ENCODE data around the gene CLCNKB.

The CLCNKB gene

DNA sequence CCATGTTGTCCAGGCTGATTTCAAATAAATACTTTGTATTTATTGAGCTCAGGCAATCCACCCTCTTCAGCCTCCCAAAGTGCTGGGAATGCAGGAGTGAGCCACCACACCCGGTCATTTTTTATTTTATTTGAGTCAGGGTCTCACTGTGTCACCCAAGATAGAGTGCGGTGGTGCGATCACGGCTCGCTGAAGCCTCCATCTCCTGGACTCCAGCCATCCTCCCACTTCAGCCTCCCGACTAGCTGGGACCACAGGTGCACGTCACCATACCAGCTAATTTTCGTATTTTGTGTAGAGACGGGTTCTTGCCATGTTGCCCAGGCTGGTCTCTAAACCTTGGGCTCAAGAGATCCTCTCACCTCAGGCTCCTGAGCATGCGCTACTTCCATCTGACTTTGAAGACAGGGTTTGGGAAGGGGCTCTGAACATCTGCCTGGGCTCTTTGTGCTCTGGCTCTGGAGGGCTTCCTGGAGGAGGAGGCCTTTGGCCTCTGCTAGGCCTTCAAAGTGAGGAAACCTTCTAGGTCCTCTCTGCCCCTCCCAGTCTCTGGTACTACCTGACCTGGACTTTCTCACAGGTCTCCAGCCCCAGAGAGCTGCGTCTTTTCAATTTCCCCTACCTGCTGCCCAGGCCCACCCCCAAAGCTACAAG is 31.5 kb upstream of the CLCNKB start:
- peaks cover 21% of the 10 kb centered on the region for H3K4me1 Mint-ChIP-seq (ENCODE audit: low read depth)
- H3K27me3 Mint-ChIP-seq, result no peaks in the 10 kb centered on the region
- no peaks in the 10 kb centered on the region for H3K36me3 Mint-ChIP-seq (ENCODE audit: low read depth)
- peak overlapping the region; percentile 62 for H3K4me3 Mint-ChIP-seq
- H3K9me3 Mint-ChIP-seq, result no peaks in the 10 kb centered on the region
- H3K27ac Mint-ChIP-seq, result peak overlapping the region; percentile 55

DNA sequence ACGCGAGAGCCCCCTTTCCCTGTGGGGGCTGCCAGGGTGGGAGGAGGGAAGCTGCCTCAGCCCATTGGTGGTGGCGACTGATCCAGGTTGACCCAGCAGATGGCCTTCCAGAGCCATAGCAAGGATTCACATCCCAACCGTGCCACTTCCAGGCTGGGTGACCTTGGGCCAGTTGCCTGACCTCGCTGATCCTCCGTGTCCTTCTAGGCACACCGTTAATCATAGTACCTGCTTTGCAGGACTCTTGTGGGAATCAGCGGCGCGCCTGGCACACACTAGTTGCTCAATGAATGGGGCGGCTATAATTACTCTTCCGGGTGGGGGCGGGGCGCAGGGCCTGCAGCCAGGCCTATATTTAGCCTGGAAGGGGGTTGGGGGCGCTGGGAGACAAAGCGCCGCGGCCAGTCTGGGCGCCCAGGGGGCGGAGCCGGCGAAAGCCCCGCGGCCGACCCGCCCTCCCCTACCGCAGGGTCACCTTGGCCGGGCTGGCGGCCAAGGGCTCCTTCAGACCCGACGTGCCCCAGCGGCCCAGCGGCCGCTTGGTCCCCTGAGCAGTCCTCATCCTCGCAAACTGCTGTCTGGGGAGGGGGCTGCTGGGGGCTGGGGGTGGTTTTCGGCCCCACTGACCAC is 30.9 kb upstream of the CLCNKB start:
- H3K9me3 Mint-ChIP-seq, result no peaks in the 10 kb centered on the region
- H3K4me1 Mint-ChIP-seq (ENCODE audit: low read depth), result peaks cover 20% of the 10 kb centered on the region
- no peaks in the 10 kb centered on the region for H3K36me3 Mint-ChIP-seq (ENCODE audit: low read depth)
- peak overlapping the region; percentile 62 for H3K4me3 Mint-ChIP-seq
- no peaks in the 10 kb centered on the region for H3K27me3 Mint-ChIP-seq
- peak overlapping the region; percentile 55 for H3K27ac Mint-ChIP-seq

DNA sequence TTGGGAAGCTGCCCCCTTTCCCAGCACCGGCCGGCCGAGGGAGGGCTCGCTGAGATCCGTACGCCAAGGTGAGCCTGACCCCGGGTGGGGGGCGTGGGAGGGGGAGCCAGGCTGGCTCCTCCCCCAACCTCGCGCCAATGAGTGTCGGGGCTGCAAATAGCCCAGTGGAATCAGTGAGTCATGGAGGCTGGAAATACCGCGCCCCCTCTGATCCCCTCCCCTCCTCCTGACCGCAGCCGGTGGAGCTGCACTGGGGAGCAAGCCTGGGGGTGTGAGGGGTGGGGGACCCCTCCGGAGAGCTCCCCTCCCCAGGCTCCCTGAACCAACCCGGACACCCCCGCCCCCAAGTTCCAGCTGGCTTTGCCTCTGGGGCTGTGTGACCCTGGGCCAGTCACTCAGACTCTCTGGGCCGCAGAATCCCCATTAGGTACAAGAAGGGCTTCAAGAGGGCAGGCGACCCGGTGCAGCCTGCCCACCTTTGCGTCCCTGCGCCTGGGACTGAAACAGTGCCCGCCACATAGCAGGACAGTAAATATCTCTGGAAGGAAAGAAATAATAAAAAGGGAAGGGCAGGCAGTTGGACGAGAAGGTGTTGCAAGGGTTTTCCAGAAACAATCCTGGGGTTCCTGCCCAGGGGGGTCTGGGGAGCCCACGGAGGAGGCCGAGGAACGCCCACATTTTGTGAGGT is 30.2 kb upstream of the CLCNKB start:
- no peaks in the 10 kb centered on the region for H3K36me3 Mint-ChIP-seq (ENCODE audit: low read depth)
- H3K4me1 Mint-ChIP-seq (ENCODE audit: low read depth), result peaks cover 20% of the 10 kb centered on the region
- no peaks in the 10 kb centered on the region for H3K27me3 Mint-ChIP-seq
- H3K9me3 Mint-ChIP-seq, result no peaks in the 10 kb centered on the region
- no peak overlapping the region for H3K4me3 Mint-ChIP-seq
- H3K27ac Mint-ChIP-seq, result no peak overlapping the region

DNA sequence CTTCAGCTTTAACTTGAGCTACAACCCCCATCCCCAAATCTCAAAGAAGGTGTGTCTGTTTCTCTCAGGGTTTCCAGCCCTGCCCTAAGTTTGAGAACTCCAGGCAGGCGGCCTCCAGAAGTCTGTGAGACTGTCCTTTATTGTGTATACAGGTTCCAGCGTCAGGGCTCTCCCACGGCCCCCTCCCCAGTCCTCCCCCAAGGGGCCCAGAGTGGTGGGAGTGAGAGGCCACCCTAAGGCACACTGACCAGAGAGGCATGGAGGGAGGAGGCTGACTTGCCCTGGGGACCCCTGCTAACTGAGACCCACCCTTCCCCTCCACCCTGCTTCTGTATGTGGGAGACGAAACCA is 29.7 kb upstream of the CLCNKB start:
- Mint-ChIP-seq H3K4me3 (no peak overlapping the region), H3K27me3 (no peaks in the 10 kb centered on the region), H3K9me3 (no peaks in the 10 kb centered on the region), H3K4me1 (ENCODE audit: low read depth) (peaks cover 20% of the 10 kb centered on the region), H3K27ac (no peak overlapping the region), H3K36me3 (ENCODE audit: low read depth) (no peaks in the 10 kb centered on the region)

DNA sequence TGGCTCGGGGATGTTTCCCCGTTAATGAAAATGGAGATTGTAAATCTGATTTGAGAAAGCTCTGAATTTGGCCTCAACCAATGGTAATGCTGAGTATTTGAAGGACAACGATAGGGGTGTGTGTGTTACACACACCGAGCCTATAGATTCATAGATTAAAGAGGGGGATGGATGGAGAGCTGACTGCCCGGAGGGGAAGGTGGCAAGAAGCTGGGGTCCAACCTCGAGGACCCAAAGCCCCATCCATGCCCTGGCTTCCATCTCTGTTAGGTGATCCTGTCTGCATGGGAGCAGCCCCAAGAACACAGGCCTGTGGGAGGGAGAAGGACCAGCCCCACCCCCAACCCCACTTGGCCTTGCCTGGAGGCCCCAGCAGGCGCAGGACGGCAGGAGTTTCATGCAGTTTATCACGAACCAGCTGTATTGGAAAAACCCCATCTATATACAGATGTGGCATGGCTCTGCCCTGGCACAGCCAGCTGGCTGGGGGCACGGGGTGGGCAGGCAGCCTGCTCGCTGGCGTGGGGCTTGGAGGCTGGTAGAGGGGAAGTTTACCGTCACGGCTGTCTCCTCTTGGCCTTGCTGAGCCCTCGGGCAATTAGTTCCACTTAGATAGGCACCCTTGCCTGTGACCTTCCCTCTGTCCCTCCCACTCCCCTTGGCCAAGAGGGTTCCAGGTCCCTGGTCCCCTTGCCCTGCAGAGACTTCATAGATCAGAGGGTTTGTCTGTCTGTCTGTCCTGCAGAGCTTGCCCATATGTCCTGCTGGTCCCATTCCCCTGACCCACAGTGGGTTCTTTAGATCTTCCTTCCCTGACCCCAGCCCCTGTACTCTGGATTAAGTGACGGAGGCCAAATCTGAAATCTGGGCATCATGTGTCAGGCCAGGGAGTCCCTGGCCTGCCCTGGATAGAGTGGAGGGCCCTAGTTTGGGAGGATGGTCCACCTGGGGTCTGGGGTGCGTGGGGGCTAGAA is 28.8 kb upstream of the CLCNKB start:
- peak overlapping the region; percentile 53 for H3K27ac Mint-ChIP-seq
- peaks cover 20% of the 10 kb centered on the region for H3K4me1 Mint-ChIP-seq (ENCODE audit: low read depth)
- H3K4me3 Mint-ChIP-seq, result no peak overlapping the region
- no peaks in the 10 kb centered on the region for H3K9me3 Mint-ChIP-seq
- no peaks in the 10 kb centered on the region for H3K27me3 Mint-ChIP-seq
- no peaks in the 10 kb centered on the region for H3K36me3 Mint-ChIP-seq (ENCODE audit: low read depth)

DNA sequence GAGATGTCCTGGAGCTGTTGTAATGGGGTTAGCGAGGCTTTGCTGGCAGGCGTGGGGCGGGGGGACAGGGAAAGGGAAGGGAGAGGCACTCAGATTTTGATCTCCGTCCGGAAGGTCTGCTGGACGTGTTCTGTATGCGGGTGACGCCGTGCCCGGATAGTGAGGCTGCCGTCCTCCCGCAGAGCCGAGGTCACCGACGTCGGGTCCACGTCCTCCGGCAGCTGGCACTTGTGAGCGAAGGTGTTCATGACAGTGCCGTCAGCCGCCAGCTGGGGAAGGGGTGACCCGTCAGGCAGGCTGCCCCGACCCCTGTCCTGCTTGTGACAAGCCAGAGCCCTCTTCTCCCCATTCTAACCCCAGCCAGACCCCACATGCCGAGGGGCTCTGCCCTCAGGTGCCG is 28.1 kb upstream of the CLCNKB start:
- Mint-ChIP-seq H3K27ac (no peak overlapping the region), H3K27me3 (no peaks in the 10 kb centered on the region), H3K4me1 (ENCODE audit: low read depth) (peaks cover 20% of the 10 kb centered on the region), H3K36me3 (ENCODE audit: low read depth) (no peaks in the 10 kb centered on the region), H3K9me3 (no peaks in the 10 kb centered on the region), H3K4me3 (no peak overlapping the region)

DNA sequence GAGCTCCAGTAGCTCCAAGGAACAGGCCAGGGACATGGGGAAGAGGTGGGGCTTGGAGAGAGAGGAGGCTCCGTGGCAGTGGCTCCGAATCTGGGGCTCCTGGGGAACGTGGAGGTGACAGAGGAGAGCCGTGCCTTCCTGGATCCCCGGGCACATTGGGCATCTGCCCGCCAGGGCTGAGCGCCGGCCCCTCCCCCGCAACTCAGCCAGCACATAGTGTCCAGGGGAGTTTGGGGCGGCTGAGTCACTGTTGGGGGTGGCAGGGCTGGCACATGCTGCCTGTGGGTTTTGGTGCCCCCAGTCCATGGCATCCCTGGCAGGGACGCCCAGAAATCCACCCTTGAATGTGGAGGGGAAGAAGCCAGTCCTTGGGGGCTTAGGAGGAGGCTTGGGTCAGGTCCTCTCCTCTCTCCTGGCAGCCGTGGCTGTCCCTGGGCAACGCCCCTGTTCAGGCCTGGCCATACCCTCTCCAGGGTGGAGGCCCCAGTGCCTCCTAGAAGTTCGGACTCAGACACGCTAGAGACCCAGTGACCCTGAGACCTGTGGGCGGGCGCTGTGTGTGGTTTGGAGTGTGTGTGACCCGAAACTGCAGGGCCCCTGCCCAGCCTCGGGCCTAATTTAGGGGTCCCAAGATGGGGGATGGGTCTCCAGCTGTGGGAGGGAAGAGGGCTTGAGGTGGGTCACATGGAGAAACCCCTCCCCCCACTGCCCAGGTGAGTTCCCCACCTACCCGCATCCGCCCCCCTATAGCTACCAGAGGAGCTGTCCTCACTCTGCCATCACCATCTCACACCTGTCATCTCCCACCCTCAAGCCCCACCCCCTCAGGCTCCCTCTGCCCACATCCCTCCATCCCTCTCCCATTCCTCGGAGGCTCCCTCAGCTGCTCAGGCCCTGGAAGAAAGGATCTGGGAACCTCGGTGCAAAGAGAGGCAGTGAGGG is 27.4 kb upstream of the CLCNKB start:
- no peak overlapping the region for H3K27ac Mint-ChIP-seq
- H3K4me1 Mint-ChIP-seq (ENCODE audit: low read depth), result peaks cover 20% of the 10 kb centered on the region
- no peaks in the 10 kb centered on the region for H3K36me3 Mint-ChIP-seq (ENCODE audit: low read depth)
- no peak overlapping the region for H3K4me3 Mint-ChIP-seq
- H3K27me3 Mint-ChIP-seq, result no peaks in the 10 kb centered on the region
- H3K9me3 Mint-ChIP-seq, result no peaks in the 10 kb centered on the region

DNA sequence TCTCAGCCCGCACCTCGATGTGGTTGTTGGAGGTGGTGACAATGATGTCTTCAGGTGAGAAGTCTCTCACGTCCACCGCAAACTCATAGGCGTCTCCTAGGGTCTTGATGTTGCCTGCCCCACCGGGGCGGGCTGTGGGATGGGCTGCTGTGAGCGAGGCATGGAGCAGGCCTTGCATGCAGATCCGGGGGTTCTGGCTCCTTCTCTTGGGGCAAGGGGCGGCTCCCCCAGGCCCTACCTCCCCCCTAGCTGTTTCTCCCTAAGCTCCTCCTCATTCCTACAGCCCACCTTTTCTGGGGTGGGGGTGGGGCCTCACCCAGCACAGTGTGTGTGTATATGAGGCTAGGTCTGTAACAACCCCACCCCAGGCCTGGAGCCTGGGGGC is 26.5 kb upstream of the CLCNKB start:
- H3K4me3 Mint-ChIP-seq, result no peak overlapping the region
- no peaks in the 10 kb centered on the region for H3K27me3 Mint-ChIP-seq
- H3K9me3 Mint-ChIP-seq, result no peaks in the 10 kb centered on the region
- no peak overlapping the region for H3K27ac Mint-ChIP-seq
- peaks cover 20% of the 10 kb centered on the region for H3K4me1 Mint-ChIP-seq (ENCODE audit: low read depth)
- no peaks in the 10 kb centered on the region for H3K36me3 Mint-ChIP-seq (ENCODE audit: low read depth)

DNA sequence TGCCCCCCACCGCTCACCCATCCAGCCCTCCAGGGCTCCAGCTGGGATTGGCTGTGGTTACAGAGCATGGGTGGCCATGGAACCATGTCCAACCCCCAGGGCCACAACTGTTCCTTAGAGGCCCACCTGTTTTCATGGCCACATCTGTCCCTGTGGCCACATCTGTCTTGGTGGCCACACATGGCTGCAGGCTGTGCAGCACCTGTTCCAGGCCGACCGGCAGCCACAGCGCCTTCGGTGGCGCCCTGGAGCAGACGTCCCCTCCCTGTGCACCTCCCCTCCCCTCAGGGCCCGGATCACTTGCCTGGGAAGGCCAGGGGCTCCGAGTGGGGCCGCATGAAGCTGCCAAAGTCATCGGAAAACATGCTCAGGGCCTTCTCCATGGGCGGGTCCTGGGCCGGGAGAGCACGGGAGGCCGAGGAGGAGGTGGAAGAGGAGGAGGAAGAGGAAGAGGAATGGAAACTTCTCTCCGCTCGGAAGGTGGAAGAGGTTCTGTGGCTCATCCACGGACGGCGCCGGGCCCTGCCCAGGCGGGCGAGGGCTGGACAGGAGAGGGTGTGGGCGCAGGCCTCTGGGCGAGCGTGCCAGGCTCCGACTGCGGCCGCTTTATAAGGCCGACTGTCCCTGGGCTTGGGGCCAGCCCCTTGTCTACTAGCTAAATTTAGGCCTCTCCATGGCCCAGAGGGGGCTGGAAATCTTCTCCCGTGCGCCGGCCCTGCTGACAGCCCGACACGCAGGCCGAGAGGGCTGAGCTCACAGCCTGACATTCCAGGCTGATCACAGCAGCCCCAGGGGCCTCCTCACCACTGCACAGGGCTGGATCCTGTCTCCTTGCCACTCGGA is 25.9 kb upstream of the CLCNKB start, which contains the start of gene HSPB7:
TSS of gene HSPB7 (minus strand) at position 583 of the 843 bp plus-strand sequence. CDS start at position 503, 80 bp downstream.
- Mint-ChIP-seq H3K4me1 (ENCODE audit: low read depth) (peaks cover 14% of the 10 kb centered on the region), H3K4me3 (no peak within 1 kb of the TSS), H3K27ac (no peak within 1 kb of the TSS), H3K27me3 (no peaks in the 10 kb centered on the region), H3K36me3 (ENCODE audit: low read depth) (no peaks in the 10 kb centered on the region), H3K9me3 (no peaks in the 10 kb centered on the region)

DNA sequence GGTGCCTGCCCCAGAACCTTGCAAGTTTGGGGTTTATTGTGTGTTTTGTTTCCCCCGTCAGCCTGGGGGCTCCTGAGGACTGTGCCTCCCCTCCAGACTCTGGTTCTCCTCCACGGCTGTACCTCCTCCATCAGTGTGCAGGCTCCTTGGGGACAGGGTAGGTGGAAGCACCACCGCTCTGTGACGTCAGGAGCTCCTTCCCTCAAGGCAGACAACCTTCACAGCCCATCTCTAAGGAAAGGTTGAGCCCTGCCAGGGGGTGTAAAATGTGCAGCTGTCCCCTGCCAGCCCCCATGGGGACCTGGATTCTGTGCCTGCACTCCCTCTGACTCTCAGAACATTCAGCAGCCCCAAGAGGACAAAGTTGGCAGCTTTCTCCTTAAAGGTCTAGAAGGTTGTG is 25.3 kb upstream of the CLCNKB start:
- no peaks in the 10 kb centered on the region for H3K9me3 Mint-ChIP-seq
- H3K27ac Mint-ChIP-seq, result no peak overlapping the region
- no peaks in the 10 kb centered on the region for H3K27me3 Mint-ChIP-seq
- H3K36me3 Mint-ChIP-seq (ENCODE audit: low read depth), result no peaks in the 10 kb centered on the region
- H3K4me3 Mint-ChIP-seq, result no peak overlapping the region
- peaks cover 11% of the 10 kb centered on the region for H3K4me1 Mint-ChIP-seq (ENCODE audit: low read depth)

DNA sequence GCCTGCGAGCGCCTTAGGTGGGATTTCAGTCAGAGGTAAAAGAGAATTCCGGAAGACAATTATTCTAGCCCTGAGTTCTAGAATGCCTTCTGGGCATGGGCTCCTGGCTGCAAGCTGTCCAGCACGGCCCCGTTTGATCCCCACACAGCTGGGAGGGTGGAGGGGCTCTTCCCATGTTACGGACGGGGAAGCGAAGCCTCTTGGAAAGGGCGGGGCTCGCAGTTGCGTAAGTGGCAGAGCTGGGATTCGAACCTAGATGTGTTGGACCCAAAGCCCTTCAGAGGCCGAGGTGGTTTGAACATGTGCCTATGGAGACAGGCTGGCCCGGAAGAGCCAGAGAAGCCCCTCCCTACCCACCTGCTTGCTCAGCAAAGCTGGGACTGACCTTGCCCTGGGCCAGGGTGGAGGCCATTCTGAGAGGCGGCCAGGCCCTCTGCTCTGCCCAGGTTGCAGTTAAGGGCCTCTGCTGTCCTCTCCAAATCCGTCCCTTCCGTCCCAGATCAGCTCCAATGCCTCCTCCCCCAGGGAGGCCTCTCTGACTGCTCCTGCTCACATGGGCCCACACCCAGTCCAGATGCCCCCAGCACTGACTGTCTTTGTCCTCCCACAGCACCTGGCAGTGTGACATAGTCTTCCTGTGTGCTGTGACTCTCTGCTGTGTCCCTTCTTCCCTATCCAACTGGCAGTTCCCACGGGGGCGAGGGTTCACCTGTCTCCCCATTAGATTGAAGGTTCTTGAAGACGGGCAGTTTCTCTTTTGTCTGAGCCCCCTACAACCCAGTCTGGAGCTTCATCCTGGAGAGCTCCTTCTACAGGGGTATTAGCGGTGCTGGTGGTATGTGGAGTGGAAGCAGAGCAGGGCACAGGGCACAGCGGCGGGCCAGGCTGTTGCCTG is 24.6 kb upstream of the CLCNKB start:
- no peaks in the 10 kb centered on the region for H3K27me3 Mint-ChIP-seq
- H3K9me3 Mint-ChIP-seq, result no peaks in the 10 kb centered on the region
- H3K4me1 Mint-ChIP-seq (ENCODE audit: low read depth), result peaks cover 7% of the 10 kb centered on the region
- H3K36me3 Mint-ChIP-seq (ENCODE audit: low read depth), result no peaks in the 10 kb centered on the region
- no peak overlapping the region for H3K4me3 Mint-ChIP-seq
- no peak overlapping the region for H3K27ac Mint-ChIP-seq

DNA sequence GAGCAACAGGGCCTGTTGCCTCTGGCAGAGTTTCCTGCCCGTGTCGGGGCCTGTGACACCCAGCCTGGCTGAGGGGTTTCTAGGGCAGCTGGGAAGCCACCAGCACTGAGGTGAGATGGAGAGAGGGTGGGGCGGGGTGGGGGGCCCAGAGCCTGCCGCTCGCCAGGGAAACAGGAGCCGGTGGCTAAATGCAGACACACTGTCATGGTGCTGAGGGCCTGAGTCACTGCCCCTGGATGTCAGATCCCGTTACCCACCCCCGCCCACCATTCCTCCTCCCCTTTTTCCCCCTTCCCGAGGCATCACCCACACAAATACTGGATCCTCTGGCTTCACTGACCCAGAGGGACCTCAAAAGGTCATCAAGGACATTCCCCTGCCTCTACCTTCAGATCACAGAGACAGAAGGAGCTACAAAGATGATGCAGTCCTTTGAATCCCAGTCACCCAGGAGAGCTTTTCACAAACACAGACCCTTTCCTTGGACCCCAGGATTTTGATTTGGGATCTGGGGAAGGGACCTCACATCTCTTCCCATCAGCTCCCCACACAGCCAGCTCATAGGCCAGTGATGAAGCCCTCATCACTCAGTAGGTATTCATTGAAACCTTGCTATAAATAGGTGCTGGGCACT is 23.8 kb upstream of the CLCNKB start:
- no peaks in the 10 kb centered on the region for H3K9me3 Mint-ChIP-seq
- H3K4me3 Mint-ChIP-seq, result no peak overlapping the region
- H3K27ac Mint-ChIP-seq, result no peak overlapping the region
- no peaks in the 10 kb centered on the region for H3K36me3 Mint-ChIP-seq (ENCODE audit: low read depth)
- H3K27me3 Mint-ChIP-seq, result no peaks in the 10 kb centered on the region
- peaks cover under 1% of the 10 kb centered on the region for H3K4me1 Mint-ChIP-seq (ENCODE audit: low read depth)

Measured in stimulated activated naive CD8-positive, alpha-beta T cell treated with anti-CD3 and anti-CD28 coated beads, Interleukin-15, Interleukin-2, amounts not matched to agents 100 ng/mL and 50 ng/mL, for 24 hours (primary cell).